ENCODE data around the gene UBE2D4. TPM values are rescaled to one million over a fixed set of nuclear protein-coding genes. Genes with fewer than 3 reads are reported as not detected.

Gene UBE2D4
- total RNA-seq, 1 donor from 2014 or later = 10.1 TPM

DNA sequence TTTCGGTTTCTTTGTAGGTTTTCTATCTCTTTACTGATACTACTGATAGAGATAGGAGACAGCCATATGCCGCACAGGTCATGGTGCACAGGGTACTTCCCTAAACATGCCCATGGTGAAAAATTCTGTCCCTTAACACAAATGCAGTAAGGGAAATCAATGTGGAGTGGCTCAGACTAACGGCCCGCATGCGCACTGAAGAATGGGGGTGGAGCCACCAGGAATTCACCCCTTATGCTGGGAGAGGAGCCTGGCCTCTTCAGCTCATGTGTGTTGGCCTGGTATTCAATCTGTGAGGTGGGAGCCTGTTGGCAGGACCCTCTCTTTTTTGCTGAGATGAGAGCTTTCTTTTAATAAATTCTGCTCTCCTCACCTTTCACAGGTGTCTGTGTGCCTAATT, 11.4 kb upstream of the UBE2D4 start:
- Mint-ChIP-seq H3K4me3 (ENCODE audit: unreplicated experiment) (no peak overlapping the region), H3K27me3 (ENCODE audit: unreplicated experiment) (peaks cover 5% of the 10 kb centered on the region), H3K27ac (ENCODE audit: unreplicated experiment) (no peak overlapping the region), H3K4me1 (ENCODE audit: low read depth, unreplicated experiment) (no peaks in the 10 kb centered on the region), H3K36me3 (ENCODE audit: unreplicated experiment) (no peaks in the 10 kb centered on the region), H3K9me3 (ENCODE audit: unreplicated experiment) (peaks cover 5% of the 10 kb centered on the region)
- DNase-seq = no peak
- TF ChIP-seq CTCF (IDR thresholded peaks at IDR 0.05; ENCODE audit: partially characterized antibody, unreplicated experiment) = no peak

- Mint-ChIP-seq H3K27me3 (ENCODE audit: unreplicated experiment) (peaks cover 5% of the 10 kb centered on the region), H3K27ac (ENCODE audit: unreplicated experiment) (no peak overlapping the region), H3K9me3 (ENCODE audit: unreplicated experiment) (peaks cover 5% of the 10 kb centered on the region), H3K4me3 (ENCODE audit: unreplicated experiment) (no peak overlapping the region), H3K4me1 (ENCODE audit: low read depth, unreplicated experiment) (no peaks in the 10 kb centered on the region), H3K36me3 (ENCODE audit: unreplicated experiment) (no peaks in the 10 kb centered on the region)
- no peak for TF ChIP-seq CTCF (IDR thresholded peaks at IDR 0.05; ENCODE audit: partially characterized antibody, unreplicated experiment)
- DNase-seq = no peak
These were observed 10.3 kb upstream of the UBE2D4 start for GRCh38 chr7:43915907-43916306.

DNA sequence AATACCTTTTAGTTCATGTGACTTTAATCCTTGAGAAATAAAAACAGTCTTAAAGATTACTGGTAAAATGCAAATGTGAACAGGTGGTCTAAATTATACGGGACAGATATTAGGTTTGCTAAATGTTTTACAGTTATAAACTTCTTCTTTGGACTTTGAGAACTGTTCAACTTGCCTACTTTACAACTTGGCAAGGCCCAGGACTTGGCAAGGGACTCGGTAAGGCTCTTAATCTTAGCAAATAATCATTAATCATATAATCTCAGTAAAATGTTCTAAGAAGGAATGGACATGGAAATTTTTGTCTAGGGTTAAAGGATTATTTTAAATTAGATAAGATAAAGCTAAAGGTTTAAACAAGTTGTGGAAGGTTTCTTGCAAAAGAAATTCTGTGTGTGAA, 4.8 kb upstream of the UBE2D4 start:
- DNase-seq = no peak
- peaks cover 9% of the 10 kb centered on the region for H3K9me3 Mint-ChIP-seq (ENCODE audit: unreplicated experiment)
- TF ChIP-seq CTCF (IDR thresholded peaks at IDR 0.05; ENCODE audit: partially characterized antibody, unreplicated experiment) = no peak
- peaks cover 5% of the 10 kb centered on the region for H3K27me3 Mint-ChIP-seq (ENCODE audit: unreplicated experiment)
- H3K4me3 Mint-ChIP-seq (ENCODE audit: unreplicated experiment) = no peak overlapping the region
- no peaks in the 10 kb centered on the region for H3K4me1 Mint-ChIP-seq (ENCODE audit: low read depth, unreplicated experiment)
- H3K27ac Mint-ChIP-seq (ENCODE audit: unreplicated experiment) = no peak overlapping the region
- H3K36me3 Mint-ChIP-seq (ENCODE audit: unreplicated experiment) = no peaks in the 10 kb centered on the region

DNA sequence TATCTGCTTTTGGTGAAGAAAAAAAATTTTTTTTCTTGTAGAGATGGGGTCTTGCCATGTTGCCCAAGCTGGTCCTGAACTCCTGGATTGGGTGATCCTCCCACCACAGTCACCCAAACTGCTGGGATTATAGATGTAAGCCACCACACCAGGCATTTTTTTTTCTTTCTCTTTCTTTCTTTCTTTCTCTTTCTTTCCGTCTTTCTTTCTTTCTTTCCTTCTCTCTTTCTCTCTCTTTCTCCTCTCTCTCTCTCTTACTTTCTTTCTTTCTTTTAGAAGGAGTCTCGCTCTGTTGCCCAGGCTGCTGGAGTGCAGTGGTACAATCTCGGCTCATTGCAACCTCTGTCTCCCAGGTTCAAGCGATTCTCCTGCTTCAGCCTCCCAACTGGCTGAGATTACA, 3.5 kb upstream of the UBE2D4 start:
- Mint-ChIP-seq H3K27ac (ENCODE audit: unreplicated experiment) (no peak overlapping the region), H3K4me1 (ENCODE audit: low read depth, unreplicated experiment) (no peaks in the 10 kb centered on the region), H3K9me3 (ENCODE audit: unreplicated experiment) (peaks cover 7% of the 10 kb centered on the region), H3K4me3 (ENCODE audit: unreplicated experiment) (no peak overlapping the region), H3K36me3 (ENCODE audit: unreplicated experiment) (no peaks in the 10 kb centered on the region), H3K27me3 (ENCODE audit: unreplicated experiment) (peaks cover 3% of the 10 kb centered on the region)
- no peak for TF ChIP-seq CTCF (IDR thresholded peaks at IDR 0.05; ENCODE audit: partially characterized antibody, unreplicated experiment)
- no peak for DNase-seq

DNA sequence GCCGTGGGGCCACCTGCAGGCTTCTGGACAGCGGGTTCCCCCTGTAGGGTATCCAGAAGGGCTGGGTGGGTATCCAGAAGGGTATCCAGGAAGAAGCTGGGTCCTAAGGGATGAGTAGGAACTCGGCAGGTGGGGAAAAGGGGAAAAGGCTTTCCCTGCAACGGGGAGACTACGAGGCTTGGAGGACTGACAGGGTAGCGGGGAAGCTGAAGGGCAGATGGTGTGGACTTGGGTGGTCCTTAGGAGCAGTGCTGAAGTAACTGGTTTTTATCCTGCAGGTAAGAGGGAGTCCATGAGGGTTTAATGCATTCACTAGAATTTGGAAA, 525 bp downstream of the UBE2D4 start:
- H3K4me3 Mint-ChIP-seq (ENCODE audit: unreplicated experiment) = peak overlapping the region; percentile 87
- H3K9me3 Mint-ChIP-seq (ENCODE audit: unreplicated experiment) = peaks cover 4% of the 10 kb centered on the region
- no peaks in the 10 kb centered on the region for H3K36me3 Mint-ChIP-seq (ENCODE audit: unreplicated experiment)
- no peaks in the 10 kb centered on the region for H3K27me3 Mint-ChIP-seq (ENCODE audit: unreplicated experiment)
- DNase-seq = no peak
- H3K27ac Mint-ChIP-seq (ENCODE audit: unreplicated experiment) = peak overlapping the region; percentile 92
- TF ChIP-seq CTCF (IDR thresholded peaks at IDR 0.05; ENCODE audit: partially characterized antibody, unreplicated experiment) = no peak
- no peaks in the 10 kb centered on the region for H3K4me1 Mint-ChIP-seq (ENCODE audit: low read depth, unreplicated experiment)

Data from glutamatergic neuron (in vitro differentiated cells).